GM12878 (cell line): Measurements from ENCODE around the gene PRKRA. TPM values are rescaled to one million over a fixed set of nuclear protein-coding genes. Genes with fewer than 3 reads are reported as not detected.

ENCODE experiments used
- BACH1 ChIP-seq: fragments of 450-650 bp; IDR thresholded peaks from 2 replicates; pipeline ENCODE4 v1.6.1; 2017; ENCODE audit warnings: mild to moderate bottlenecking, borderline replicate concordance
- CEBPB ChIP-seq, 2 experiments: fragments of 150-350 bp in 1 of 2; IDR thresholded peaks; 2 replicates each; pipeline ENCODE4 v1.6.1; 2012 to 2014; ENCODE audit warnings: low read depth in 2 of 2, low read length in 2 of 2, borderline replicate concordance in 1 of 2, inconsistent platforms in 1 of 2
- CEBPZ ChIP-seq: fragments of 150-350 bp; IDR thresholded peaks from 2 replicates; pipeline ENCODE4 v1.6.1; 2016; ENCODE audit warnings: low read depth, low read length
- CTCF ChIP-seq, 3 experiments: IDR thresholded peaks in 2 of 3; conservative IDR thresholded peaks in 1 of 3; 2 replicates each; pipeline ENCODE4 v1.5.1; 2011; ENCODE audit warnings: low read depth in 3 of 3, low read length in 3 of 3, mild to moderate bottlenecking in 3 of 3, control low read depth in 2 of 3, moderate library complexity in 2 of 3, inconsistent platforms in 1 of 3, mixed read lengths in 1 of 3; ENCODE audit not compliant: control insufficient read depth in 2 of 3, insufficient read depth in 1 of 3; ENCODE audit errors: extremely low read depth in 1 of 3
- FOXM1 ChIP-seq: IDR thresholded peaks from 2 replicates; pipeline ENCODE4 v1.6.1; 2012; ENCODE audit warnings: low read depth, mild to moderate bottlenecking, inconsistent platforms, low read length, moderate library complexity
- MEF2A ChIP-seq: IDR thresholded peaks from 2 replicates; pipeline ENCODE4 v1.6.1; 2011; ENCODE audit warnings: low read depth, mild to moderate bottlenecking, low read length, moderate library complexity; ENCODE audit not compliant: insufficient read depth
- MEF2B ChIP-seq: fragments of 450-650 bp; IDR thresholded peaks from 2 replicates; pipeline ENCODE4 v1.6.1; 2018; ENCODE audit warnings: mild to moderate bottlenecking, moderate library complexity; ENCODE audit not compliant: partially characterized antibody, poor library complexity, severe bottlenecking
- MLLT1 ChIP-seq: fragments of 450-650 bp; IDR thresholded peaks from 2 replicates; pipeline ENCODE4 v1.6.1; 2016; ENCODE audit warnings: mild to moderate bottlenecking
- NBN ChIP-seq: fragments of 450-650 bp; IDR thresholded peaks from 2 replicates; pipeline ENCODE4 v1.6.1; 2016
- NR2C1 ChIP-seq: fragments of 450-650 bp; IDR thresholded peaks from 2 replicates; pipeline ENCODE4 v1.6.1; 2017; ENCODE audit warnings: antibody characterized with exemption, mild to moderate bottlenecking, moderate library complexity
- PKNOX1 ChIP-seq: fragments of 450-650 bp; IDR thresholded peaks from 2 replicates; pipeline ENCODE4 v1.6.1; 2016; ENCODE audit warnings: mild to moderate bottlenecking
- RELA ChIP-seq: fragments of 450-650 bp; IDR thresholded peaks from 2 replicates; pipeline ENCODE4 v1.8.0; 2014; ENCODE audit warnings: borderline replicate concordance; ENCODE audit not compliant: partially characterized antibody
- SMC3 ChIP-seq: IDR thresholded peaks from 2 replicates; pipeline ENCODE4 v1.6.1; 2011; ENCODE audit warnings: low read length, improper control_type of control experiment, borderline replicate concordance
- ZNF217 ChIP-seq: fragments of 450-650 bp; IDR thresholded peaks from 2 replicates; pipeline ENCODE4 v1.6.1; 2017; ENCODE audit warnings: antibody characterized with exemption, mild to moderate bottlenecking
- ZNF687 ChIP-seq: fragments of 450-650 bp; IDR thresholded peaks from 2 replicates; pipeline ENCODE4 v1.6.1; 2017; ENCODE audit warnings: mild to moderate bottlenecking, moderate library complexity
- polyA plus RNA-seq, 11 experiments: library from polyadenylated mRNA; depleted of rRNA in 4 of 11; unstranded in 6 of 11; stranded (reverse) in 5 of 11; fragments of >200 nt; fragmentation: Nextera tagmentation in 4 of 11; fragmentation: Illumina TruSeq in 1 of 11; extraction: Ambion mirVana in 4 of 11; extraction: Trizol in 1 of 11; gene quantifications; 1 replicate in 1 of 11; 2 replicates in 10 of 11; pipeline versions ENCODE4 v1.2.1 to v1.2.3, GENCODE V29; 2011 to 2016; ENCODE audit warnings: inconsistent platforms in 2 of 11, missing spikeins in 2 of 11, low read depth in 1 of 11
- total RNA-seq, 4 experiments: library from RNA; depleted of rRNA in 3 of 4; stranded (reverse); fragments of >200 nt in 3 of 4; fragmentation: Illumina TruSeq in 1 of 4; extraction: Trizol in 1 of 4; gene quantifications; 2 replicates each; pipeline versions ENCODE4 v1.2.1 to v1.2.3, GENCODE V29; 2013 to 2021

The PRKRA gene
- total and polyA plus RNA-seq, 10 of the 15 experiments (the other 5 are each of a cell fraction or from before 2014, with no cell fraction given) = 19.1 to 75.6 (median 51.7) TPM

GRCh38 chr2:178413472-178414265, 37.3 kb downstream of the PRKRA start (continued):
- no peak for TF ChIP-seq CTCF (IDR thresholded peaks at IDR 0.05 in 2 of 3, conservative IDR thresholded peaks at IDR 0.05 in 1 of 3; ENCODE audit: control insufficient read depth in 2 of 3, extremely low read depth in 1 of 3, insufficient read depth in 1 of 3, low read depth in 3 of 3, low read length in 3 of 3)
- TF ChIP-seq MEF2B = peak; percentile 17
- peak; percentile 47 for TF ChIP-seq FOXM1
- TF ChIP-seq SMC3 = no peak
- no peak for TF ChIP-seq CEBPZ
- 0 out of 2 replicates have a peak, but pooled peaks have one; percentile 5 for TF ChIP-seq MLLT1
- TF ChIP-seq NR2C1 = peak; percentile 36; the same call in 1 of the 2 replicates
- TF ChIP-seq ZNF687 = peak; percentile 79; the same call in 1 of the 2 replicates
- 0 out of 2 replicates have a peak, but pooled peaks have one; percentile 3 for TF ChIP-seq MEF2A
- TF ChIP-seq CEBPB (IDR thresholded peaks at IDR 0.05; ENCODE audit: borderline replicate concordance in 1 of 2, low read depth in 2 of 2, low read length in 2 of 2) = no peak
- TF ChIP-seq PKNOX1 = no peak
- TF ChIP-seq RELA = no peak
- TF ChIP-seq BACH1 = 0 out of 2 replicates have a peak, but pooled peaks have one; percentile 26
- peak; percentile 42; the same call in 1 of the 2 replicates for TF ChIP-seq ZNF217
- TF ChIP-seq NBN = peak; percentile 87
